Measurements from ENCODE around the gene LORICRIN.
A peak's percentile ranks its signal among the peaks of the same experiment; 100 is the strongest.
"Not testable (repeated sequence)": the region's sequence is repeated elsewhere in the genome, so short reads cannot be mapped to it uniquely, and the experiment has no call there.

GRCh38 chr1:153229076-153229829, 30.2 kb upstream of the LORICRIN start:
- TF ChIP-seq CTCF (IDR thresholded peaks at IDR 0.05; ENCODE audit: low read depth, low read length): peak; percentile 65
- TF ChIP-seq EZH2phosphoT487 (IDR thresholded peaks at IDR 0.05; ENCODE audit: low read depth): not testable (repeated sequence)
